H1 (cell line): ENCODE measurements around the gene DGKH. TPM values are rescaled to one million over a fixed set of nuclear protein-coding genes. Genes with fewer than 3 reads are reported as not detected.

Source experiments
- CHD7 ChIP-seq: fragments of 300-600 bp; sonication (generic); IDR thresholded peaks from 2 replicates; pipeline ENCODE4 v1.7.1; 2012; ENCODE audit warnings: low read length, moderate library complexity, mild to moderate bottlenecking, inconsistent platforms; ENCODE audit not compliant: insufficient replicate concordance
- TEAD4 ChIP-seq: IDR thresholded peaks from 2 replicates; pipeline ENCODE4 v1.6.1; 2012; ENCODE audit warnings: low read depth, low read length, inconsistent platforms, mixed read lengths
- polyA plus RNA-seq, 7 experiments: library from polyadenylated mRNA; depleted of rRNA in 3 of 7; stranded (reverse) in 5 of 7; unstranded in 2 of 7; fragments of >200 nt in 5 of 7; fragments of 200-250 nt in 2 of 7; gene quantifications; 1 replicate in 5 of 7; 2 replicates in 1 of 7; 4 replicates in 1 of 7; pipeline versions ENCODE4 v1.2.1 to v1.2.3, GENCODE V29; 2011 to 2013; ENCODE audit warnings: missing spikeins in 2 of 7, mixed read lengths in 2 of 7
- total RNA-seq: library from RNA; stranded (reverse); fragmentation: NEBNext Ultra II Directional; extraction: Animal tissue kit (Norgen Biotek cat#: 25700); gene quantifications from 2 replicates; pipeline ENCODE4 v1.2.1, GENCODE V29; 2021

The DGKH gene
- total and polyA plus RNA-seq, 2 of the 8 experiments (the other 6 are each of a cell fraction or from before 2014, with no cell fraction given) = 2.1 to 7.9 TPM

- TF ChIP-seq CHD7 (no peak), TEAD4 (peak; percentile 74)
- TF ChIP-seq, all 59 proteins: peak for 4
These were observed 126.1 kb downstream of the DGKH start (continued) for GRCh38 chr13:42174344-42175162.
